T-helper 22 cell (primary cell): Measurements from ENCODE around the gene NEMP2.

Experiments used
- DNase-seq: peaks from one replicate; pipeline ENCODE4 v3.0.0-alpha.2; 2020; ENCODE audit warnings: low read depth

NEMP2 gene, protein sequence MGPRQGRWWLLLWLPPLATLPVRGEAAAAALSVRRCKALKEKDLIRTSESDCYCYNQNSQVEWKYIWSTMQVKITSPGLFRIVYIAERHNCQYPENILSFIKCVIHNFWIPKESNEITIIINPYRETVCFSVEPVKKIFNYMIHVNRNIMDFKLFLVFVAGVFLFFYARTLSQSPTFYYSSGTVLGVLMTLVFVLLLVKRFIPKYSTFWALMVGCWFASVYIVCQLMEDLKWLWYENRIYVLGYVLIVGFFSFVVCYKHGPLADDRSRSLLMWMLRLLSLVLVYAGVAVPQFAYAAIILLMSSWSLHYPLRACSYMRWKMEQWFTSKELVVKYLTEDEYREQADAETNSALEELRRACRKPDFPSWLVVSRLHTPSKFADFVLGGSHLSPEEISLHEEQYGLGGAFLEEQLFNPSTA

DNA sequence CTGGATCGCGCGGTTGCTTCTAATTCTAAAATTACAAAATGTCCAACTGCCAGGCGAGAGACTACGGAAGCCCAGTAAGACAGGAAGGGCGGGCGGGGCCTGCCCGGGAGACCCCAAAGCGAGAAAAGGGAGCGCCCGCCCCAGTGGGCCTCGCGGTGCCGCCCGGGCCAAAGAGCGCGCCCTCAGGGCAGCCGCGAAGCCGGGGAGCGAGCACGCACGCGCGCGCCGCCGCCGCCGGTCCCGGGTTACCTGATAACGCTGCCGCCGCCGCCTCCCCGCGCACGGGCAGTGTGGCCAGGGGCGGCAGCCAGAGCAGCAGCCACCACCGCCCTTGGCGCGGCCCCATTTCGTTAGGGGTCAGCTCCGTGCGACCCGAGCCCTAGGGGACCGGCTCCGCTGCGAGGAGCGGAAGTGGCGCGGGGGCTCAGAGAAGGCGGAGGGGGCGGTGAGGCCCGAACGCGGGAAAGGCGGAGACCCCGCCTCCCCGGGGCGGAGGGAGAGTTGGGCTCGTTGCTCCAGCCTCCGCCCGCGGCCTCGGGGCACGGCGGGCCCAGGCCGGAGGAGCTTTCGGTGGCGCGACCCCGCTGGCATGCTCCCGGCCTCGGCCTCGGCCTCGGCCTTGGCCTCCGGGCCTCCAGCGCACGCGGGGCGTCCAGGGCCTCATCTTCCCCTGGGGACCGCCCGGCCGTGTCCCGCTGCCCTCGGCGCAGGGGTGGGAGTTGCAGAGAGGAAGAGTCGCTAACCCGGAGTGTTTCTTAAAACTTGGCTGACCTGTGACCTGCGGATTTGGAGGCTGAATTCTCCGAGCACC lies at the start of gene NEMP2:
Gene NEMP2 (minus strand): TSS at position 413 of the 811 bp plus-strand sequence. CDS start 67 bp downstream, at position 346.
- peak; percentile 61 for DNase-seq

DNA sequence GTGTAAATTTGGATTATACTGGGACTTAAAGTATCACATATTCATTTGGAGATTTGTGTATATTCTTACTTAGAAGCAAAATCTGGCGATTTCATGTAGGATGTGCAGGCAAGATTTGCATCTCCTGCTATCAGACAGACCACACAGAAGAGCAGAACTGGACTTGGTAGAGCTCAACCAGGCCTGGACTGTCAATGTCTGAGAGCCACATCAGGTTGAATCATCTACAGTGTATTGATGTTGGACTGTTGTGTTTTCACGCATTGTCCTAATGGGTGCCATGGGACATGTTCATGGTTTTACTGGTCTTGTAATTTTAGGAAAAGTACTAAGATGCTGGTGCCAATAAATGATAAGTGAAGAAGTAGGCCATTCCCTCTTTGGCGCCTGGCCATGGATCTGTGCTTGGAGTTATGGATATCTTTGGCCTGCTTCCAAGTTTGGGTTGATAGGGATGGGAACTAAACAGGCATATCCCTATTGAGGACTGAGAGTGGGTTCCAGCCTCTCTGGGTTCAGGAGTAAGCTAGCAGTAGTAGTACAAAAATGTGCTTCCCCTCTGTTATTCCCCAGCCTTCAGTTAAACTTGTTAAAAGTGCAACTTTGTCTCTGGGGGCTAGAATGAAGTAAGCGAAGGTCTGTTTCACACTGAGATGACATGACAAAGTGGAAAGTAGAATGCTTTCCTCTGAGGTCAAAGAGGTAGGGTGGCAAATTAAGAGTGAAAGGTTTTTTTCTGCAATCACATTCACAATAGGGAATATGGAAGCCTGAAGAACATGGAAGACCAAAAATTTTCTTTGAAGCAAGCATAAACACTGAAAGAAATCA lies 49.2 kb upstream of the NEMP2 start:
- DNase-seq = no peak

DNA sequence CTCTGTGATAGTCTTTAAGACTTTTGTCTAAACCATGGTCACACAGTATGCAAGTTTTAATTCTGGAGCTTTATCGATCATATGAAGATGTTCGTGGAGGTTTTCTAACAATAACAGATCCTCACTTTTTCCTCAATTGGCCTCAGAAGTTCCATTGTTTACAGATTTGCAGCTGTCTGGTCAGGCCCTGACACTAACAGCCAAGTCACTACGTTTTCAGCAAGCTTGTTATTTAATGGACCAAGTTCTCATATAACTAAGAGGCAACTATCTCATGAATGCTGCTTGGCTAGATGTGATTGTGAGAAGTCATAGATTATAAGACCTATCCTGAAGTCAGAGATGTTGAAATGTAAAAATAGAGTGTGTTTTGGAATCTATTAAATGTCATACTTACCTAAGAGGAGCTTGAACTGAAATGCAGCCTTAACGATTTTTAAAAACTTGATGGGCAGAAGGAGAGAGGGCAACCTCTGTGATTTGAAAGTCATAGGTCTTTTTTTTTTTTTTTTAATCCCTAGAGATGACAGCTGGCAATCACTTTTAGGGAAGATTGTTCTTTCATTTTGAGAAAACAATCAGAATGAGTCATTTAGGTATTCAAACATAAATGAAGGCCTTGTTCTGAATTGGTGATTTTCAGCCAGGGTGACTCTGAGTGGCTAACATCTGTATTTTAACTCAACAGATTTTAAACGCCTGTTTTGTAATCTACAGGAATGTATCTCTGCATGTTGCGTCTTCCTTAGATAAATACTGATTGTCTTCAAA lies 48.4 kb upstream of the NEMP2 start:
- no peak for DNase-seq

DNA sequence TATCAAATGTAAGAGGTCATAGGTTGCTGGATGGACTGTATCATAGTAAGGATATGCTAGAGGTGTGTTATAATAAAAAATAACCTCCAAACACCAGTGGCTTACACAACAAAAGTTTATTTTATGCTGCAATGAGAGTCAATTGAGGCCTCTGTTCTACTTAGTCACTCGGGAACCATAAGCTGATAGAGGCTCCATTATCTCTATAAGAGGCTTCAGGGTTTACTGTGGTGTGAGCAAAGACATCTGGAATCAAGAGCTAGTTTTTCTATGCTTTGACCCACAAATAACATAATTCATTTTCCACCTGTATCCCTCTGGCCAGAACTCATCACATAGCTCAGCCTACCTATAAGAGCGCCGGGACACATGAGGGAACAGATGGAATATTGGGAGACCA lies 47.5 kb upstream of the NEMP2 start:
- no peak for DNase-seq

DNA sequence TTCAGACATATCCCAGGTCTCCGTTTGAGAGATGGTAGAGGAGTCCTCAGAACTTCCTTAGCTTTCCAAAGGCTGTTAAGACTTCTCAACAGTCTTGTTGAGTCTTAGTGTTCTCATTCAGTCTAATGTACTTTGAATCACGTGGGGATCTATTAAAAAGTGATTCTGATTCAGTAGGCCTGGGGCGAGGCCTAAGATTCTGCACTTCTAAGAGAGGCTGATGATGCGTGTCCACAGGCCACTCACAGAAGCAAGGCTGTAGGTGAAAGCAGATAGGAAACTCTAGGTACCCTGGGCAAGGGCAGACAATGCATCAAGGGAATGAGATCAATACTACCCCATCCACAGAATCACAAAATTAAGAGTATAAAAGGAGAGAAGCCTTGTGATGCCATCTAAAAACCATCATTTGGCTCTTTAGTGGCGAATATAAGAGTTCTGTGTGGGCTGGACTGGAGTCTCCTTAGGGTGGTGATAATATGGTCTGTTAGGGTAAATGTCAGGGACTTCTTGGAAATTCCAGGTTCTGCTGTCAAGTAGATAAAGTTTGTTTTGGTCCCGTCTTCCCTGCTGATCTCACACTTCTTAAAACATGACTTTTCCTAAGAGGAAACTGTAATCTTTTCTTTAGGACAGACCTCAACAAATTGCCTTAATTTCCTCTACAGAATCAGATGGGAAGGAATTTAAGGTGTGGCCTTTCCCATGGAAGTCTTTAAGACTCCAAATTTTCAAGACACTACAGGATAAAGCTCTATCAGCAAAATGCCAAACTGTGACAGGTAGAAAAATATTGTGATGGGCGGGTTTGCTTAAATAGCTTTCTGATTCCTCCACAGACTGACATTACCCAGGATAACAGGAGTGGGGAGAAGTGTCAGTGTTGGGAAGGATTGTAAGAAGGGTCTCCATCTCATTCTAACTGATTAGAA lies 45.7 kb upstream of the NEMP2 start:
- DNase-seq = no peak

DNA sequence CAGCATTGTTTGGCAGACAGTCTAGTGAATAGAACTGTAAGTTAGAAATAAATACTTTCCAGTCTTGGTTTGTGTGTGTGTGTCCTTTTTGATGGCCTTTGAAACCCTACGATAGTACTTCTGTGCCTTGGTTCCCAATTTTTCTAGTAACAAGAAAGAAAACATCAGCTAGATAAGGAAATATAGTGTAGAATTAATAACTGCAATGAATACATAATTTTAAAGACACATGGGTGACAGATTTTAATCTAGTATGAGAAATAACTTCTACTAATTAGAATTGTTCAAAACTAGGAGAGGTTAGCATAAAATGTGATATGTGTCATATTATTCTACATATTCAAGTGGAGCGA lies 44.5 kb upstream of the NEMP2 start:
- DNase-seq = no peak

DNA sequence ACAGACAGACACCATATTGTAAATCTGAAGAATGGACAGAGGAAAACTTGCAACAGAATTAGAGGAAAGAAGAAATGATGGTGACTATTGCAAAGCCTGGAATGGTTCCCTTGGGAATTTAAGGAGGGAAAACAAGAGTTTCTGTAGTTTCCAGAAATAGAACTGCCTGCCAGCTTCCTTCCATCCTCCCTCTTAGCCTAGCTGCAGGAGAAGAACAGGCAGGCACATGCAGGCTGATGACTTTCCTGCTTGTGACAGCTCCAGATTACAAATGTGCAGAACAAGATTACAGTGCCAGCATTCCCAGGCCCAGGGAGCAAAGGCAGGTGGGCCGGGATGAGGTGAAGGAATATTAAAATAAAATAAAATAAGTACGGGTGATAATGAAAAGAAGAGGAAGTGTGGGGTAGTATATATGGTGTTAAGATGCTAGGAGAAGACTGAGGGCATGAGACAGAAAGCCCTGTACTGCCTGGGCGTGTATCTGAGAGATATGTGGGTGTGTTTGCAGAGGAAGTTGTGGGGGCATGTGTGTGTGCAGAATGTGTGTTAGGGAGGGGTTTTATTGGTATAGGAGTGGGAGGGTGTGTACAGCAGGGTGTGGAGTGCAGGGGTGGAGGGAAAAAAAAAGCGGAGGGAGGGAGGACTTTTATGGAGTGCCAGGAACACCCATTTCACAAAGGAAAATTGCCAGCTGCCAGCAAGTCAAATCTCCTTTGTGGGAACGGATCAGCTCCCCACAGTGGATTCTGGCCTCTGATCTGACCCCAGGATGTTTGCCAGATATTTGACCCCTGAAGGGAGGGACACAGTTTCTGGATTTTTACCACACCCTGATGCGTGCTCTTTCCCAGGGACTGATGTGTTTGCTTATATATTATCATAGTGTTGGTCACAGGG lies 43.9 kb upstream of the NEMP2 start:
- DNase-seq = no peak

DNA sequence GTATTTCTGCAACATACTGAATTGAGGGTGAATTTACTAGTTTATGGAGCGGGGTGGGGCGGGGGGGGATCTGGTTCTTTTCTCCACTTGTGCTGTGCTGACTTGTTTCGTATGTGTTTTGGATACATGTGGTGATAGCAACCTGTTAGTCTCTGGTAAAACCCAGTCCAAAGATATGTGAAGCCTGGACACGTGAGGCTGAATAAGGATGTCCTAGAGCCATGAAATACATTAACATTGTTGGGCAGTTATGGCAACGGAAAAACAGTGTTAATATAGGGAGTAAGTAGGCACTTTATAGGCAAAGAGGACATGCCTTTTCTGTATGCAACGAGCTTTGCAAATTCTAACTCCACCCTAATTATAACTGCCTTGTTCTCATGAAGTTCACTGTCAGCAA lies 42.1 kb upstream of the NEMP2 start:
- no peak for DNase-seq

DNA sequence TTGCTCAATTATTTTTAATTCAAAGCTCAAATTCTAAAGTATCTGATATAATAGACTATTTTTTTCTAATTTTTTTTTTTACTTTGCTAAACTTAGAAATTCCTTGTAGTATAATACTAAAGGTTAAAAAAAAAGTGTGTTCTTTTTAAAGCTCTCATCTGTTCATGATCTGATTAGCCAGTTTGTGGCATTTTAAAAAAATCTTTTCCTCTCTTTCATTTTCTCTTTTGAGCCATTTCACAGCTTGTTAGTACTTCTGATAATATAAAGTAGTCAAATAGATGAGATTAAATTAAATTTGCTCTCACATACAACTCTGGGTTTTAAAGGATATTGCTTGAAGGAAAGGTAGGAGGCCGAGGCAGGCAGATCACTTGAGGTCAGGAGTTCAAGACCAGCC lies 40.7 kb upstream of the NEMP2 start:
- no peak for DNase-seq

DNA sequence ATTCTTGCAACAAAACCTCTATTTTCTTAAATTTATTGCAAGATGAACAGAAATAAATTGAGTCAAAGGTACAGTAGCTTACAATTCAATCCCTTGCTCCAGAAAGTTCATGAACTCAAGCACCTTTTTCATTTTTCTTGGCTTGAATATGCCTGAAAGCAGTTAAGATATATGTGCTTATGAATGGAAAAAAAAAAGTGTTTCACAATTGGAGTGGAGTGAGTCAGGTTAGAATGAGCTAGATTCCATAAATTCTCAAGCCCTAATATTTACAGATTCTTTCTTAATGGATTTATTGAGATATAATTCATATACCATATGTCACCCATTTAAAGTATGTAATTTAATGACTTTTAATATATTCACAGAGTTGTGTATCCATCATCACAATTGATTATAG lies 39.6 kb upstream of the NEMP2 start:
- no peak for DNase-seq

DNA sequence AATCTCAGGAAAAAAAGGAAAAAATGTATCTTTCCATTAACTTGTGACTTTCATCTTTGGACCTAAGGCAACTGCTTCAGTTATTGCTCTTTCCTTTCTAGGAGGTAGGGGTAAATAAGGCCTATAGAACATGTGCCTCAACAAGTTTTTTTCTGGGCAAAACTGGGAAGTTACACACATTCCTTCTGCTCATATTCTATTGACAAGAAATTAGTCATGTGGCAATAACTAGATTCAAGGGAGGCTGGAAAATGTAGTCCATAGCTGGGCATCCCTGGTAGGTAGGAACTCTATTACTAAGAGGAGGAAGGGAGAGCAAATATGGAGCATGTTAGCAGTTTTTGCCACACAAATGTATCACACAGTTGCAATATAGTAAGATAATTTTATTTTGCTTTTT lies 37.7 kb upstream of the NEMP2 start:
- DNase-seq = no peak

DNA sequence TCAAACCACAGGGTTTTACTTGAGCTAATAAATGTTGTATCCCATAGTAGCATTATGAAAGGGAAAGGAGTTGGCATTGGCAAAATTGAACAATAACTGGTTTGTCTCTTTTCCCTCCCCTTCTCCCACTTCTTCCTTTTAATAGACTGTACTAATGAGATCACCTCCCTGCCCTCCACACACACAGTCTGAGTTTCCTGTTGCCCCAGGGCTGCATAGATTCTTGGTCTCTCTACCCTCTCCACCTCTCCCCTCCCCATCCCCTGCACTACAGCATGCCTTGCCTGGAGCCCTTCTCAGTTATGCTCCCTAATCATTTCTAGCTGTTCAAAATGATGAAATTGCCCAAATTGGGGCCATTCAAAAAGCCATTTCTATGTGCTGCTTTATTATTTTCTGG lies 37.2 kb upstream of the NEMP2 start:
- DNase-seq = no peak

DNA sequence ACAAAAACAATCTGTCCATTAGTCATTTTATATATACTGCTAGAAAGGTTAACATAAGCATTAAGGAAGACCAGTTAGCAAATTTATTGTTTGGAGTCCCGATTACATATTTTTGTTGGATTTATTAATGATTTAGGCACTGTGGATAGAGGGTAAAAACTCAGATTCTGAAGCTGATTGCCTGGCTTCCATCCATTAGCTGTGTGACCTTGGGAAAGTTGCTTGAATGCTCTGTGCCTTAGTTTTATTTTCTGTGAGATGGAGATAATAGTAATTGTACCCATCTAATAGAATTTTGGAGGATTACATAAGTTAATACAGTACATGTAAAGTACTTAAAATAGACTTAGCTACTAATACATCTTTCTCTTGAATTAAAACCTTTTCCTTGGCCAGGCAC lies 36.3 kb upstream of the NEMP2 start:
- DNase-seq = no peak

DNA sequence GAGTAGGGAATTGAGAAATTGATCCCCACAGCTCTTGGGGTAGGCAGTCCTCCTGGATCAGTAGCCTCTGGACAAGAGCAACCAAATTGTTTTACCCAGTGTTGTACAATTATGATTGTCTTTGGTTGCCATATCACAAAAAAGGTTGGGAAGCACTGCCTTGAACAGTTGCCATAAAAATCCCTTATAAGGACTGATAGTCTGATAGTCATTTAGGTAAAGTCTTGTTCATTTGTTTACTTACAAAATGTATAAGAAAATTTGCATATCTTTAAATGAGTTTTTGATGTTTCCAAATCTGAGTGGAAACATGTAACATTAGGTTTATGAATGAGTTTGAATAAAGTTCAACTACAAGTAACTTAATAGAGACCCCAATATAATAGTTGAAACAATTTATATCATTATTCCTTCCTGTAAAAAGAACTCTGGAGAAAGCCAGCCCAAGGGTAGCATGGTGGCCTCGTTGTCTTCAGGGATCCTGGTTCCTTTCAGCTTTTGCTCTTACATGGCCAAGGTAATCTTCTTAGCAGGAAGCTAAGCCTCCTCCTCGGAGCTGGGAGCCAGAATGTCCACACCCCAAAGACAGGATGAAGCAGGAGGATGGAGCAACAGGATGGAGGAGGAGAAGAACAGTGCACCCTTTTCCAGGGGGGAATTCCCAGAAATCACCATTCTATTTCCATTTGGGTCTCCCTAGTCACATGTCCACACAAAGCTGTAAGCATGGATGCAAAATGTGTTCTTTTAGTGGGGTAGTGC lies 35.7 kb upstream of the NEMP2 start:
- no peak for DNase-seq

DNA sequence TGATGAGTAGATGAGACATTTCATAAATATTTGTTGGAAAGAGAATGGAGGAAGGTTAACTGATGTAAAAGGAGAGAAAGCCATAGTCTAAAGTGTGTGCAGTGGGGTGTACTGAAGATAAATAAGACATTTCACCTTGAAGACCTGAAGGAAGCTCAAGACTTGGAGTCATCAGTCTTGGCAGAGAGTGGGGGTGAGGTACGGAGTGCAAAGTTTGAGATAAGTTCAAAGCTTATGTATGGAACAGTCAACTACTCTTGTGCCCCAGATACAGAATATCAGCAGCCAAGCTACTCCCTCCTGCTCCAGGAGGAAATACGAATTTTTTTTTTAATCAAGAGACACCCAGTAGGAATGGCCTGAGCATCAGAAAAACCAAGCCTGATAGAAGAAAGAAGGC lies 30.3 kb upstream of the NEMP2 start:
- no peak for DNase-seq

DNA sequence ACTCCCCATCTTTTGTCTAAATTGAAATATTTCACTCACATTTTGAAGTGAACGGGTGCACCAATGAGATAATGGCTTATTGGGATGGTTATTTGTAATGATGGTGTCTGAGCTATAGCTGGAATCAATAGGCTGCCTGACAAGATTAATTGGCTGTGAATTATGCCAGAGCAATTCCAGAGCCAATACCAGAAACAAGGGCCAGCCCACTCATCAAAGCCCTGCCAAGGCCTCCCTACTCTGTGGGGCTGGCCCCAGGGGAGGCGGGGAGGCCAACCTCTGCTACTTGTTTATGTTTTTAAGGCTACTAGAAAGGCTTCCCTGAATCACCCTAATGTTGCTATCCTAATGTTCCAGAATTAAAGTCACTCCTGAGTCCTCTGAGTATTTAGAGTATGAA lies 29.1 kb upstream of the NEMP2 start:
- DNase-seq = no peak

DNA sequence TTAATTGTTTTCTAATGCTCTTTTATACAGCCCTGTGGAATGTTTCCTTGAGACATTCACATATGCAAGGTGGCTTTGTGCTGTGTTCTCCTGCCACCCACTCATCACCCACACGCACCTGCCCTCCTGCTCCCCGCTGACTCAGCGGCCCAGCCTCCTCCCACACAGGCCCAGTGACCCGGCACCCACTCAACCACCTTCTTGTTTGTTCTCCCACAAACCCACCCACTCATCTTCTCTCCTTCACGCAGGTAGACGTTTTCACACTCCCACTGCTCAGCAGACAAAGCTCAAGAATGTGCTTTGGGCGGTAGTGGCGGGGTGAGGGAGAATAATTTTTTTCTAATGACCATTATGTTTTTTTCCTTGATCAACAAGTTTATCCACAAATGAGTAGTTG lies 28.6 kb upstream of the NEMP2 start:
- no peak for DNase-seq

DNA sequence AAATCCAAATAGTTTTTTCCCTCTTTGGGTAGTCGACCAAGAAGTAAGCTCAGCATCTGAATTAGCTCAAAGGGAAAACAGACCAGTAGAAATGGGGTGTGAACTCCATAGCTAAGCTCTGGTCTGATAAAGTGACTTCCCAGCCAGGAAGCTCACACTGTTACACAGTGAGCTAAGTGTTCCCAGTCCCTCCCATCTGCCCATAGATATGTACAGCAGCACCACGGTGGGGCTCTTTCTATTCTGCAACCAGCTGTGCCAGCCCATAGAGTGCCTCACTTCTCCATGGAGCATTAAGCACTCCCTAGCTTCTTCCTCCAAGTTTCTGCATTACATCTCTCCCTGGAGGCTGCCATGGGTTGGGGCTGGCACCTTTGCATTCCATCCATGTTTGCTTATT lies 27.6 kb upstream of the NEMP2 start:
- no peak for DNase-seq

DNA sequence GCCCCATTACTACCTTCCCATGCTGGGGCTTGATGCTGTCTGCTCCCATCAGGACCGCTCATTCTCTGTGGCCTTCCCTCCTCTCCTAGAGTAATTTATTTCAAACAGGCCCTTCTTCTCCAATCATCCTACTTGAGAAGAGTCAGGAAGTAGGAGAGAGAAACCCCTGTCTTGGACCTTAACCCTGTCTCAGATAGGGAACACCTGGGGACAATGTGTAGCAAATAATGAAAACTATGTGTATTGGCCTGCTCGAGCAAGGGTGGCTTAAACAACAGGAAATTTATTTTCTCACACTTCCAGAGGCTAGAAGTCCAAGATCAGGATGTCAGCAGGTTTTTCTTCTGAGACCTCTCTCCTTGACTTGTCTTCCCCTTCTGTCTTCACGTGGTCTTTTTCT lies 26.6 kb upstream of the NEMP2 start:
- DNase-seq = no peak
